Ishikawa (cell line): Measurements from ENCODE around the gene KCNQ1OT1.

Experiments used
- CEBPB ChIP-seq: IDR thresholded peaks from 2 replicates; pipeline ENCODE4 v1.6.1; 2012
- CREB1 ChIP-seq: IDR thresholded peaks from 2 replicates; pipeline ENCODE4 v1.6.1; 2012; ENCODE audit warnings: low read depth
- EGR1 ChIP-seq: IDR thresholded peaks from 2 replicates; pipeline ENCODE4 v1.6.1; 2012
- EP300 ChIP-seq: IDR thresholded peaks from 2 replicates; pipeline ENCODE4 v1.6.1; 2012; ENCODE audit warnings: borderline replicate concordance
- FOXM1 ChIP-seq: IDR thresholded peaks from 2 replicates; pipeline ENCODE4 v1.6.1; 2012; ENCODE audit warnings: low read depth, borderline replicate concordance
- MAX ChIP-seq: IDR thresholded peaks from 2 replicates; pipeline ENCODE4 v1.6.1; 2012
- NFIC ChIP-seq: IDR thresholded peaks from 2 replicates; pipeline ENCODE4 v1.6.1; 2012
- RAD21 ChIP-seq: IDR thresholded peaks from 2 replicates; pipeline ENCODE4 v1.6.1; 2012; ENCODE audit warnings: low read depth
- TAF1 ChIP-seq: IDR thresholded peaks from 2 replicates; pipeline ENCODE4 v1.6.1; 2012; ENCODE audit warnings: low read depth, mild to moderate bottlenecking
- TCF12 ChIP-seq: IDR thresholded peaks from 2 replicates; pipeline ENCODE4 v1.6.1; 2012; ENCODE audit warnings: low read depth
- TEAD4 ChIP-seq: IDR thresholded peaks from 2 replicates; pipeline ENCODE4 v1.6.1; 2012
- YY1 ChIP-seq: IDR thresholded peaks from 2 replicates; pipeline ENCODE4 v1.6.1; 2012; ENCODE audit warnings: low read depth
- ZBTB7A ChIP-seq: IDR thresholded peaks from 2 replicates; pipeline ENCODE4 v1.6.1; 2012; ENCODE audit warnings: low read depth
- TF ChIP-seq, protein P1 (sequence below): IDR thresholded peaks from 2 replicates; pipeline ENCODE4 v1.6.1; 2012; ENCODE audit warnings: low read depth, mild to moderate bottlenecking
- TF ChIP-seq, protein P2 (sequence below): IDR thresholded peaks from 2 replicates; pipeline ENCODE4 v1.6.1; 2012

KCNQ1OT1 gene

DNA sequence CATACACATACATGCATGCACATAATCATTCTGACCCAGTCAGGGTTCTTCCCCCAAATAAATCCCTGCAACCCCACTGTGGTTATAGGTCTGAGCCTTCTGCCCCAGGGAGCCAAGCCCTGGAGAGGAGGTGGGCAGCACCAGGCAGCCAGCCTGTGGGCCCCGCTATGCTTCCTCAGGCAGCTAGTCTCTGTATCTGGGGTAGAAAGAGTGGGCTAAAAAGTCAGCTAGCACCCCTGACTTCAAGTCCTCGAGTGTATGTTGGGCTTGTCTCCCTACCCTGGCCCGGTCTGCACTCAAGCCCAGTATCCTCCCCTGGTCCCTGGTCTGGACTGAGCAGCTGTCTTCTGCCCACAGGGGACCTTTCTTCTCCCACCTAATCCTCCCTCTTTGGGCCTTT is 28.0 kb downstream of the KCNQ1OT1 start:
- TF ChIP-seq, protein P1, sequence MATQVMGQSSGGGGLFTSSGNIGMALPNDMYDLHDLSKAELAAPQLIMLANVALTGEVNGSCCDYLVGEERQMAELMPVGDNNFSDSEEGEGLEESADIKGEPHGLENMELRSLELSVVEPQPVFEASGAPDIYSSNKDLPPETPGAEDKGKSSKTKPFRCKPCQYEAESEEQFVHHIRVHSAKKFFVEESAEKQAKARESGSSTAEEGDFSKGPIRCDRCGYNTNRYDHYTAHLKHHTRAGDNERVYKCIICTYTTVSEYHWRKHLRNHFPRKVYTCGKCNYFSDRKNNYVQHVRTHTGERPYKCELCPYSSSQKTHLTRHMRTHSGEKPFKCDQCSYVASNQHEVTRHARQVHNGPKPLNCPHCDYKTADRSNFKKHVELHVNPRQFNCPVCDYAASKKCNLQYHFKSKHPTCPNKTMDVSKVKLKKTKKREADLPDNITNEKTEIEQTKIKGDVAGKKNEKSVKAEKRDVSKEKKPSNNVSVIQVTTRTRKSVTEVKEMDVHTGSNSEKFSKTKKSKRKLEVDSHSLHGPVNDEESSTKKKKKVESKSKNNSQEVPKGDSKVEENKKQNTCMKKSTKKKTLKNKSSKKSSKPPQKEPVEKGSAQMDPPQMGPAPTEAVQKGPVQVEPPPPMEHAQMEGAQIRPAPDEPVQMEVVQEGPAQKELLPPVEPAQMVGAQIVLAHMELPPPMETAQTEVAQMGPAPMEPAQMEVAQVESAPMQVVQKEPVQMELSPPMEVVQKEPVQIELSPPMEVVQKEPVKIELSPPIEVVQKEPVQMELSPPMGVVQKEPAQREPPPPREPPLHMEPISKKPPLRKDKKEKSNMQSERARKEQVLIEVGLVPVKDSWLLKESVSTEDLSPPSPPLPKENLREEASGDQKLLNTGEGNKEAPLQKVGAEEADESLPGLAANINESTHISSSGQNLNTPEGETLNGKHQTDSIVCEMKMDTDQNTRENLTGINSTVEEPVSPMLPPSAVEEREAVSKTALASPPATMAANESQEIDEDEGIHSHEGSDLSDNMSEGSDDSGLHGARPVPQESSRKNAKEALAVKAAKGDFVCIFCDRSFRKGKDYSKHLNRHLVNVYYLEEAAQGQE: no peak
- no peak for TF ChIP-seq RAD21
- TF ChIP-seq TAF1: no peak
- TF ChIP-seq, protein P2, sequence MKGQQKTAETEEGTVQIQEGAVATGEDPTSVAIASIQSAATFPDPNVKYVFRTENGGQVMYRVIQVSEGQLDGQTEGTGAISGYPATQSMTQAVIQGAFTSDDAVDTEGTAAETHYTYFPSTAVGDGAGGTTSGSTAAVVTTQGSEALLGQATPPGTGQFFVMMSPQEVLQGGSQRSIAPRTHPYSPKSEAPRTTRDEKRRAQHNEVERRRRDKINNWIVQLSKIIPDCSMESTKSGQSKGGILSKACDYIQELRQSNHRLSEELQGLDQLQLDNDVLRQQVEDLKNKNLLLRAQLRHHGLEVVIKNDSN: no peak
- no peak for TF ChIP-seq NFIC
- no peak for TF ChIP-seq TCF12
- no peak for TF ChIP-seq TEAD4
- no peak for TF ChIP-seq ZBTB7A
- TF ChIP-seq EGR1: no peak
- no peak for TF ChIP-seq CREB1
- TF ChIP-seq CEBPB: no peak
- no peak for TF ChIP-seq MAX
- no peak for TF ChIP-seq YY1
- TF ChIP-seq EP300: no peak
- no peak for TF ChIP-seq FOXM1

DNA sequence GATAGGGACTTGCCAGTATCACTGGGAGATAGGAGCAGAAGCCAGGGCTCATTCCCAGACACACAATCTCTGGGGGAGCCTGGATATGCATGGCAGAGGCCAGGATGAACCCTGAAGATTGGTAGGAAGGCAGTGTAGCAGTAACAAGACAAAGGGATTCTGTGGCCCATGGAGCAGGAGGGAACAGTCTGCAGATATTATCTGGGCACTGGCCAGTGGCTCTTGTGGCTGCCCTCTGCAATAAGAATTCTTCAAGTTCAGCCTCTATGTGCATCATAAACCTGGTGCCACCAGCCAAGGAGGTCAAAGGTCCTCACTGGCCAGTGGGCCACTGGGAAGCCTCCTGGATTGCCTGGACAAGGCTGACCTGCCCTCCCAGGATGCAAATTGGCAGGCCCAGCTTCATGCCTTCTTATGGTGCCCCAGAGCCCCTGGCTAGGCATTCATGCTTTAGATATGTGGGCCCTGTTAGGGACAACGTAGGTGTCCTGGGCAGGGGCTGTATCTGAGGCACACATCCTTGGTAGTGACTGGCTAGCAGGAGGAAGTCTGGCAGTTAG is 29.2 kb downstream of the KCNQ1OT1 start:
- no peak for TF ChIP-seq TEAD4
- TF ChIP-seq, protein P2: no peak
- no peak for TF ChIP-seq CREB1
- TF ChIP-seq FOXM1: no peak
- no peak for TF ChIP-seq TCF12
- TF ChIP-seq TAF1: no peak

- TF ChIP-seq EP300: no peak
- TF ChIP-seq MAX: no peak
- no peak for TF ChIP-seq ZBTB7A
These were observed 29.9 kb downstream of the KCNQ1OT1 start for GRCh38 chr11:2669634-2670469.

GRCh38 chr11:2668876-2669275 is 30.9 kb downstream of the KCNQ1OT1 start:
- TF ChIP-seq, protein P2: no peak
- TF ChIP-seq TCF12: no peak
- no peak for TF ChIP-seq NFIC
- no peak for TF ChIP-seq TAF1
- no peak for TF ChIP-seq CEBPB
- TF ChIP-seq TEAD4: no peak

DNA sequence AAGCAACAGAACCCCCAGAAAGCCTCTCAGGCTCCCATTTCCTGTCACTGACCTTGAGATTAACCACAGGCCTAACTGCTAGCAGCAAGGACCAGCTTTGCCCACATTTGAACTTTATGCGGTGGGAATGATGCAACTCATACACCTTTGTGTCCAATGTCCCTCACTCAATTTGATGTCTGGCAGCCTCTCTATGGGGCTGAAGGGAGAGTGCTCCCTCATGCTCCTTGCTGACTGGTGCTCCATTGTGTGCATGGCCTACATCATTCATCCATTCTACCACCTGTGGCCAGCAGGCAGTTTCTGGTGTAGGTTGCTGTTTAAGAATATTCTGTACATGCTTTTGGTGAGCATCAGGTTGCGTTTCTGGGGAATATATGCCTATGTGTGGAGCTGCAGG is 31.9 kb downstream of the KCNQ1OT1 start:
- no peak for TF ChIP-seq EGR1
- no peak for TF ChIP-seq TCF12
- TF ChIP-seq, protein P1: no peak
- no peak for TF ChIP-seq TAF1
- no peak for TF ChIP-seq EP300
- no peak for TF ChIP-seq FOXM1
- TF ChIP-seq YY1: no peak

DNA sequence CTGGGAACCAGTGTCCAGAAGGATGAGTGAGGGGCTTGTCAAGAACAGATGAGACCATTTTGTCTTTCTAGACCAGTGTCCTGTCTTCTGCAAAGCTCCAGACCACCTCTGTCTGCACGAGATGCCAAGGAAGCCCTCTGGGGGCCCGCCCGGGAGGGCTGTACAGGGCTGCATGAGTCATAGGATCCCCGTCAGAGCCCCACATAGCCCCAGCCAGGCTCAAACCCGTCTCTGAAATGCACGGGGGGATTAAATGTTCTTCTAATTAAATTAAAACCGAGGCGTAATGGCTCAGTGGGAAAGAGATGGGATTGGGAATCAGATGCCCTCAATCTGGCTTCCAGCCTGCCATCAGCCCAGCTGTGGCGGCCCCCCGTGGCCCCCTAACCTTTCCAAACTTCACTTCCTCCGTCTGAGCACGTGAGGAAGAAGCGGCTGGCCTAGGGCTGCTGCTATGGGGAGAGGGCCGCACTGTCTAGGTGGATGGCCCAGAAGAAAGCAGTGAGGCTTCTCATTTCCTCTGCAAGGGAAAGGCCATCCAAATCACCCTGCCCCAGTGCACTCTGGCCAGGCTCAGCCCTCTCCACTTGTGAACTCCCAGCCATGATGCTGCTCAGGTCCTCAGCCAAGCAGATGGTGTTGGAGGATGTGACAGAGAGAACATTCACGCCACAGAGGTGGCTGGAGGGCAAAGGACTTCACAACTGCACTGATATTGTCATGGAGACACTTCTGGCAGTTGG is 32.8 kb downstream of the KCNQ1OT1 start:
- TF ChIP-seq FOXM1 (no peak), CREB1 (no peak), TCF12 (no peak), CEBPB (no peak), EP300 (no peak), NFIC (no peak), TEAD4 (no peak), RAD21 (no peak), EGR1 (no peak), TAF1 (no peak), MAX (no peak), ZBTB7A (no peak), YY1 (no peak)
- TF ChIP-seq, protein P2: no peak
